PC-3 (cell line): ENCODE measurements around the gene NFIL3.

Experiments
- CTCF ChIP-seq: fragments of 300-600 bp; sonication (generic); conservative IDR thresholded peaks from 2 replicates; pipeline ENCODE4 v1.5.1; 2017; ENCODE audit warnings: antibody characterized with exemption, low read depth, mild to moderate bottlenecking, low read length
- EZH2 ChIP-seq: fragments of 300-600 bp; sonication (generic); IDR thresholded peaks from one replicate; pipeline ENCODE4 v1.6.1; 2017; ENCODE audit warnings: antibody characterized with exemption, mild to moderate bottlenecking, low read length; ENCODE audit not compliant: unreplicated experiment
- EZH2phosphoT487 ChIP-seq: fragments of 300-600 bp; sonication (generic); IDR thresholded peaks from 2 replicates; pipeline ENCODE4 v1.6.1; 2018; ENCODE audit warnings: mild to moderate bottlenecking, antibody characterized with exemption, low read length, borderline replicate concordance

GRCh38 chr9:91458906-91459305 is 35.3 kb upstream of the NFIL3 start:
- no peak for TF ChIP-seq CTCF
- TF ChIP-seq EZH2 = no peak
- TF ChIP-seq EZH2phosphoT487 = no peak
